ENCODE data around the gene GADL1.

- TF ChIP-seq CTCF (IDR thresholded peaks at IDR 0.05; ENCODE audit: poor library complexity) = no peak
- TF ChIP-seq EZH2 (IDR thresholded peaks at IDR 0.05; ENCODE audit: borderline replicate concordance) = no peak
Observed at GRCh38 chr3:30733209-30733608, 161.3 kb downstream of the GADL1 start.

Measured in hepatocyte (in vitro differentiated cells).